Stimulated activated CD4-positive, alpha-beta T cell treated with anti-CD3 and anti-CD28 coated beads, Interleukin-1b, Interleukin-23, amount 100 ng/mL, for 24 hours (primary cell): ENCODE measurements around the gene CHERP.
"Not testable (repeated sequence)": the region's sequence is repeated elsewhere in the genome, so short reads cannot be mapped to it uniquely, and the experiment has no call there.

Source experiments
- DNase-seq, 4 experiments: peaks; one replicate each; pipeline ENCODE4 v3.0.0-alpha.2; 2020; ENCODE audit warnings: low read depth in 4 of 4, low spot score in 1 of 4

CHERP gene

DNA sequence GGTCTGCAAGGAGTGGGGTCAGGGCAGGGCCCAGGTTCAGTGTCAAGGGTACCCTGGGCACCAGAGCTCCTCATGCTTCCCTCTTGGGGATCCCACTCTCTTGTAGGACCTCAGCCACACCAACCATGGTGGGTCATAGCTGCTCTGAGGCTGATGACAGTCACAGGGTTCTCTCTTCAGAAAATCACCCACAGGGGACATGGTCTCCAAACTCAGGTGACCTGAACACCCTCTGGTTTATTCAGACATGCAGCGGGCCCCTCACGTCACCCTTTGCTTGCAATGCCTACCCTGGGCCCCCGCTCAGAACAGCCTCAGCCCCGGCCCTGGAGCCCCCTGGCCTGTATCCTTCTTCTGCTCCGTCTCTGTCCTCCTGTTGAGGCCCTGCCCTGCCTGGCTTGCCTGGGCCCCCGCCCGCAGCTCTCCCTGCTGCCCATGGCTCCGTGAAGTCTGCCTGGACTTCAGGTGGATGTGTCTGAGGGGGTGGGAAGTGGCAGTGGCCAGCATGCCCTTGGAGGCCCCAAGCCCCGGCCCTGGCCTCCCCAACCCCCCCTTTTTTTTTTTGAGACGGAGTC lies 20.4 kb downstream of the CHERP start:
- DNase-seq = no peak

DNA sequence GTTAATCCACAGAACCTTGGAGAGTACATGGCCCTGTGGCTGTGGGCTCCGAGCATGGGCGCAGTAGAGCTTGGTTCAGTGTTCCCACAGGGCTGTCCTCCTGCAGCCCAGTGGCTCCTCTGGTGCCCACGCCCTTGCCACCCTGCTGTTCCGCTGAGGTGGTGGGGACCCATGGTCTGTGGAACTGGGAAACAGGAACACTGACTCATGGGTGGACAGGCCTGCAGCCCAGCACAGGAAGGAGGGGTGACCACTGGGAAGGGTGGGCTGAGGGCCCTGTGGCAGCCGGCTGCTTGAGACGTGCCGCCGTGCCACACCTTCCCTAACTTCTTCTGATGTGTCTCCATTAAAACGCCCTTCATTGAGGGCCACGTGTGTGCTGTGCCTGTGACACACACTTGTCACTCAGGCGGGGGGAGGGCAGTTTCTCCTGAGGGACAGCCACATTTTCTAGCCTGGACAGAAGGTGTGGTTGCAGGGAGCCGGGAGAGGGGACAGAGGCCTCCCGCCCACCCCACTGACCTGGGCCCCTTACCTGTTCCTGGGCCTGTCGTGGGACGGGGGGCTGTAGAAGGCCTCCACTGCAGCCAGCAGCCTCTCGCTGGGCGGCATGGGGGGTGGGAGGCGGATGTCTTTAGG lies 21.1 kb downstream of the CHERP start:
- DNase-seq = no peak

GRCh38 chr19:16520074-16520973 lies 21.9 kb downstream of the CHERP start:
- no peak for DNase-seq

- DNase-seq = no peak
These were observed 23.0 kb downstream of the CHERP start for GRCh38 chr19:16519230-16519687.

DNA sequence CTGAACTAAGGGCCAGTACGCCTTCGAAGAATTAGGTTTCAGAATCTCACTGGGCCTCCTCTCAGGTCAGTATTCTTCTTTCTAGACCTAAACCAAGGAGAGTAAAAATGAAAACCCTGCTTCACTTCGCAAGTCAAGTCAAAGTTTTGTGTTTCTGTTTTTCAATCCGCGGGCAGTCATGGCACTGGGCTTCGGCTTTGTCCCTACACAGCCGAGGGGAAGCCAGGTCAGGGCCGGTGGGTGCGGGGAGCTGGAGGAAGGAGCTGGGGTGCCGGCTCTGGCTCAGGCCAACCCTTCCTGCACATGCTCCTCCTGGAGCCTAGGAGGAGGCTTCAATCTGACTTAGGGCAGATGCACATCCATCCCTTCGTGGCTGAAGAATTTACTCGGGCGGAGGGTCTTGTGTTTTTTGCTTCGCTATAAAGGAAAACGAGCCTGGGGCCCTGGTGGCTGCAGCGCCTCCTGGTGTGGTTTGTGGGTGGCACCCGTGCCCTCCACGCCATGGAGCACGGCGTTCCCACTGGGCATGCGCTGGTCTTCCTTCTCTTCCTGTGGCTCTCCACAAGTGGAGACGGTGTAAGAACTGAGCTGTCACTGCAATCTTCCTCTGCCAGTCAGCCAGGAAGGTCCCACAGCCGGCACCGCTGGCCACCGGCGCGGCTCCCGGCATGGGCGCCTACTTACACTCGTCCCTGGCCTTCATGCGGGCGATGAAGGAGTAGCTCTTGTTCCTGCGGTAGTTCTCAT lies 23.6 kb downstream of the CHERP start:
- no peak for DNase-seq

GRCh38 chr19:16518061-16518460 lies 24.2 kb downstream of the CHERP start:
- no peak for DNase-seq

DNA sequence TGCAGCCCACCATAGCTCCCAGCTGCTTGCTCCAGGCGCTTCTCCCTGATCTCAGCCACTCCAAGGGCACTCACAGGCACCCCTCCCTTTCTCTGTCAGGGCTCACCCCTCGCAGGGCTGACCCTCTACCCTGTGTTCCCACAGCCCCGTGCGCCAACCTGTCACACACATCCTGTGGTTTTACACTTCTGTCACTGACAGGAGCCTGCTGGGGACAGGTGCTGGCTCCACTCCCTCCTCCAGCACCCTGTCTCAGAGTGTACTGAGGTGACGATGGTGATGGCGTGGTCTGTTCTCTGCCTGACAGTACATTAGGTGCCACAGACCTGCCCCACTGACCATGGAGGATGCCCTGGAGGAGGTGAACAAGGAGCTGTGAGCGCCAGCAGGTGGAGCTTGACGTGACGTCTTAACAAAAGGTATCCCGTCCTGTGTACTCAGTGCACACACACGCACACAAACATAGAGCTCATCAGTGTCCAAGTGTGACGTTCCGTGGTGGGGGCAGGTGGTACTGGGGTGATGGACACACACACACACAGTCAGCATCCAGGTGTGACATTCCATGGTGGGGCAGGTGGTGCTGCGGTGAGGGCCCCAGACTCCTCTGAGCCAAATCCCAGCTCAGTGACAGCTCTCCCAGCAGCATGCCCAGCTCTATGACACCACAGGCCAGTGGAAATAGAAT lies 25.2 kb downstream of the CHERP start:
- DNase-seq = no peak

- DNase-seq = no peak
These were observed 25.9 kb downstream of the CHERP start for GRCh38 chr19:16516381-16516780.

GRCh38 chr19:16514383-16515019 lies 27.7 kb downstream of the CHERP start:
- no peak for DNase-seq

GRCh38 chr19:16512611-16513010 lies 29.6 kb downstream of the CHERP start:
- not testable (repeated sequence) for DNase-seq

- DNase-seq = no peak
These were observed 32.8 kb downstream of the CHERP start for GRCh38 chr19:16509141-16510061.

GRCh38 chr19:16508546-16508945 lies 33.7 kb downstream of the CHERP start:
- DNase-seq = no peak

- no peak for DNase-seq
These were observed 35.3 kb downstream of the CHERP start for GRCh38 chr19:16506961-16507360.

- DNase-seq = not testable (repeated sequence)
These were observed 36.1 kb downstream of the CHERP start for GRCh38 chr19:16506161-16506560.

GRCh38 chr19:16504271-16504670 lies 38.0 kb downstream of the CHERP start:
- no peak for DNase-seq

DNA sequence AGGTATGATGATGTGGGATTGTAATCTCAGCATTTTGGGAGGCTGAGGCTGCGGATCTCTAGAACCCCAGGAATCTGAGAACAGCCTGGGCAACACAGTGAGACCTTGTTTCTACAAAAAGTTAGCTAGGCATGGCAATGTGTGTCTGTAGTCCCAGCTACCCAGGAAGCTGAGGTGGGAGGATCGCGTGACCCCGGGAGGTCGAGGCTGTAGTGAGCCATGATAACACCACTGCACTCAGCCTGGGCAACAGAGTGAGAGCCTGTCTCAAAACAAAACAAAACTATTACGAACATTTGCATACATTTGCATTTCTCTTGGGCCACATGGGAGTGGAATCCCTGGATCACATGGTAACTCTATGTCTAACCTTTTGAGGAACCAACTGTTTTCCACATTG lies 44.4 kb downstream of the CHERP start:
- no peak for DNase-seq

DNA sequence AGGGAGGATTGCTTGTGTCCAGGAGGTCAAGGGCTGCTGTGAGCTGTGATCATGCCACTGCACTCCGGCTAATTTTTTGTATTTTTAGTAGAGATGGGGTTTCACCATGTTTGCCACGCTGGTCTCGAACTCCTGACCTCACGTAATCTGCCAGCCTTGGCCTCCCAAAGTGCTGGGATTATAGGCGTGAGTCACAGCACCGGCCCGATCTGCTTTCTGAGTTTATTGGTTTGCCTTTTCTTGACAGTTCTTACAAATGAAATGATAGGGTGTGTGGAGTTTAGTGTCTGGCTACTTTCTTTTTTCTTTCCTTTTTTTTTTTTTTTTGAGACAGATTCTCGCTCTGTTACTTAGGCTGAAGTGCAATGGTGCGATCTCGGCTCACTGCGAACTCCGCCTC lies 45.2 kb downstream of the CHERP start:
- DNase-seq = no peak

DNA sequence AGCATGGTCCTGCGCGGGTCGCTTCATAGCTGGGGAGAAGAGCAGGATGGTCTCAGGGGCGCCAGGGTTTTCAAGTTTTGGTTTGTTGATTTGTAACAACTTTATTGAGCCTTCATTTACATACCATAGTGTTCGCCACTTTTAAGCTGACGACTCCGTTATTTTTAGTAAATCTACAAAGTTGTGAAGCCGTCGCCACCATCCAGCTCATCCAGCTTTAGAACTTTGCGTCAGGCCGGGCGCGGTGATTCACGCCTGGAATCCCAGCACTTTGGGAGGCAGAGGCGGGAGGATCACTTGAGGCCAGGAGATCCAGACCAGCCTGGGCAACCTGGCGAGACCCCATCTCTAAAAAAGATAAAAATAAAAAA lies 45.6 kb downstream of the CHERP start:
- no peak for DNase-seq

- peak; percentile 85 to 96 (median 94) for DNase-seq
These were observed 46.1 kb downstream of the CHERP start, which contains the start of the genes C19orf44 and CALR3 for GRCh38 chr19:16495982-16496612. C19orf44 (plus strand) TSS chr19:16496394; CDS start chr19:16500793, 4,399 bp downstream. CALR3 (minus strand) TSS chr19:16496167; CDS start chr19:16496129, 38 bp downstream.
